RWPE2 (cell line): ENCODE results near the gene BMAL2.

Source experiments
- ATAC-seq: fragments of 200-7000 bp; cut with Tn5 transposase; 3 replicates; pipeline ENCODE4 v1.9.1; 2021; ENCODE audit warnings: low read depth
- DNase-seq: peaks from one replicate; pipeline ENCODE4 v3.0.0-alpha.2; 2020; ENCODE audit warnings: low spot score
- H3K27ac ChIP-seq: fragments of 450-650 bp; 2 replicates; pipeline ENCODE4 v1.5.1; 2017; ENCODE audit warnings: mild to moderate bottlenecking; ENCODE audit not compliant: poor library complexity, severe bottlenecking
- H3K27me3 ChIP-seq: fragments of 250-450 bp; sonication (Bioruptor Pico); 2 replicates; pipeline ENCODE4 v1.5.1; 2021; ENCODE audit warnings: mild to moderate bottlenecking, moderate library complexity; ENCODE audit not compliant: insufficient read depth, poor library complexity, severe bottlenecking
- H3K36me3 ChIP-seq: fragments of 250-450 bp; sonication (Bioruptor Pico); 2 replicates; pipeline ENCODE4 v1.5.1; 2020; ENCODE audit warnings: low read depth, mild to moderate bottlenecking, moderate library complexity
- H3K4me1 ChIP-seq: fragments of 250-450 bp; sonication (Bioruptor Pico); 2 replicates; pipeline ENCODE4 v1.5.1; 2021; ENCODE audit warnings: mild to moderate bottlenecking, moderate library complexity; ENCODE audit not compliant: insufficient read depth, poor library complexity, severe bottlenecking
- H3K4me3 ChIP-seq: fragments of 250-450 bp; sonication (Bioruptor Pico); 2 replicates; pipeline ENCODE4 v1.5.1; 2021; ENCODE audit warnings: mild to moderate bottlenecking, moderate library complexity; ENCODE audit not compliant: severe bottlenecking
- H3K9me3 ChIP-seq: fragments of 250-450 bp; sonication (Bioruptor Pico); 2 replicates; pipeline ENCODE4 v1.5.1; 2021; ENCODE audit warnings: mild to moderate bottlenecking, moderate library complexity; ENCODE audit not compliant: severe bottlenecking
- TF ChIP-seq, protein P1 (sequence below): fragments of 450-650 bp; IDR thresholded peaks from one replicate; pipeline ENCODE4 v1.5.1; 2017; ENCODE audit warnings: mild to moderate bottlenecking, moderate library complexity; ENCODE audit not compliant: poor library complexity, severe bottlenecking

The BMAL2 gene

DNA sequence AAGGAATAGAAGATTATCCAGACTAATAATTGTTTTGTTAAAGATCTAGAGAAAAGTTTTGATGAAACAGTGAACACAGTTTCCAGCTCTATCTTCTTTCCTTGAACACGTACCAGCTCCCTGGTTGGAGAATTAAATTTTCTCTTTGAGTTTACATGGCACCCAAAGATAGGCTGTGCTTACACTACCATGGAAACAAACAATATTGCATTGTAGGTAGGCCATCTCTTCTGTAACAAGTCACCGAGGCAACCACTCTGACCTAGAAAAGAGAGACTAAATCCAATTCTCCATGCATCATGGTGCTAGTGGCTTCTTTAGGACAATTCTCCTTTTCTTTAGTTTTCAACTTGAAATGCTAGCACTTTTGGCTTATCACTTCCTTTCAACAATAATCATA, 9.9 kb downstream of the BMAL2 start:
- Histone ChIP-seq H3K9me3 (no peaks in the 10 kb centered on the region), H3K27ac (peak overlapping the region; percentile 96), H3K36me3 (no peaks in the 10 kb centered on the region; the same call in 1 of the 2 replicates), H3K4me3 (no peak overlapping the region), H3K27me3 (no peaks in the 10 kb centered on the region), H3K4me1 (peaks cover 50% of the 10 kb centered on the region)
- TF ChIP-seq, protein P1, sequence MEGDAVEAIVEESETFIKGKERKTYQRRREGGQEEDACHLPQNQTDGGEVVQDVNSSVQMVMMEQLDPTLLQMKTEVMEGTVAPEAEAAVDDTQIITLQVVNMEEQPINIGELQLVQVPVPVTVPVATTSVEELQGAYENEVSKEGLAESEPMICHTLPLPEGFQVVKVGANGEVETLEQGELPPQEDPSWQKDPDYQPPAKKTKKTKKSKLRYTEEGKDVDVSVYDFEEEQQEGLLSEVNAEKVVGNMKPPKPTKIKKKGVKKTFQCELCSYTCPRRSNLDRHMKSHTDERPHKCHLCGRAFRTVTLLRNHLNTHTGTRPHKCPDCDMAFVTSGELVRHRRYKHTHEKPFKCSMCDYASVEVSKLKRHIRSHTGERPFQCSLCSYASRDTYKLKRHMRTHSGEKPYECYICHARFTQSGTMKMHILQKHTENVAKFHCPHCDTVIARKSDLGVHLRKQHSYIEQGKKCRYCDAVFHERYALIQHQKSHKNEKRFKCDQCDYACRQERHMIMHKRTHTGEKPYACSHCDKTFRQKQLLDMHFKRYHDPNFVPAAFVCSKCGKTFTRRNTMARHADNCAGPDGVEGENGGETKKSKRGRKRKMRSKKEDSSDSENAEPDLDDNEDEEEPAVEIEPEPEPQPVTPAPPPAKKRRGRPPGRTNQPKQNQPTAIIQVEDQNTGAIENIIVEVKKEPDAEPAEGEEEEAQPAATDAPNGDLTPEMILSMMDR = no peak
- DNase-seq (no peak), ATAC-seq (no peak)

DNA sequence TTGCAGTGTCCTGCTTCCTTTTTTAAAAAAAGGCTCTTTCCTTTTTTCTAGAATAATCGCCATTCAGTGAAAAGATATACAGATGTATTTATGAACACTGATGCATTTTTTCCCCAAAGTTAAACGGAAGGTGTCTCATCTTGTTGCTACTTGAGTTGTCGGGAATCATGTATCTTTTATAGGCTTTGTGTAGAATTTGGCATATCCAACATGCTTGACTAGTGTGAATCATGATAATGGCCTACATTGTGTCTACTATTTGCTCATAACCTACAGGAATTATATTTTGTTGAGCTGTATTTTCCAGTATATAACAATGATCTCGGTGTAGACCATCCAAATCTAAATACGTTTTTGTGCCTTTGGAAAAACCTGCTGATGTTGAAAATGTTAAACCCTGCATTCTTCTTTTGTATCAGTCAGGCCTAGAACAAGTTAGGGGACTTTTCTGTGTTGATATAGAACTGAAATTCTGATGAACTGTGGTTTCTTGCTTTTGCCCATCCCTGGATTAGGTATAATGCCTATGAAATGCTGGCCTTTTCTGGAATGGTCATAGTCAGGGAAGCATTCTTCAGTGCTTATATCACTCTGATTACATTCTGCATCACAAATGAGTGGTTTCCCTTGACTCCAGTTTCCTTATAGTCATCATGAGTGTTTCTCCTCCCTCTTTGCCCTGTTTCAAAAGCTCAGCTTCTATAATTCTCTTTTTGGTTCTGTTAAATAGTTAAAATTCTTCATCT, 10.8 kb downstream of the BMAL2 start:
- H3K36me3 ChIP-seq = no peaks in the 10 kb centered on the region
- no peak for DNase-seq

DNA sequence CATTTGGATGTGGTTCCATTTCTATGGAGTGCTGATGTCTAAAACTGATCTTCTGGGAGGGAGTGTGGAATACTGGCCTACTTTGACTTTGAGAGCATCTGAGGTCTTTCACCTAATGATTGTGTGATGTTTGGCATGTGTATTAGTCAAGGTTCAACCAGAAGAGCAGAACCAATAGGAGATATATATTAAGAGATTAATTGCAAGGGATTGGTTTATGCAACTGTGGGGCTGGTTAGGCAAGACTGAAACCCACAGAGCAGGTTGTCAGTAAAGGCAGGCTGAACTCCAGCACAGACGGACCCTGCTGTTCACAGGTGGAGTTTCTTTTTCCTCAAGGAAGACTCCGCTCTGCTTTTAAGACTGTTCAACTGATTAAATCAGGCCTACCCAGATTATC, 11.6 kb downstream of the BMAL2 start:
- Histone ChIP-seq H3K4me1 (peaks cover 55% of the 10 kb centered on the region), H3K9me3 (no peaks in the 10 kb centered on the region), H3K27ac (peak overlapping the region; percentile 96), H3K27me3 (no peaks in the 10 kb centered on the region), H3K4me3 (no peak overlapping the region), H3K36me3 (no peaks in the 10 kb centered on the region)
- TF ChIP-seq, protein P1 = no peak
- ATAC-seq (no peak), DNase-seq (no peak)

More for the DNA sequence above, 10.8 kb downstream of the BMAL2 start:
- H3K27me3 ChIP-seq = no peaks in the 10 kb centered on the region
- H3K9me3 ChIP-seq = no peaks in the 10 kb centered on the region
- peaks cover 55% of the 10 kb centered on the region for H3K4me1 ChIP-seq
- no peak overlapping the region for H3K4me3 ChIP-seq
- ATAC-seq = peak; percentile 87
- TF ChIP-seq, protein P1 = no peak
- H3K27ac ChIP-seq = peak overlapping the region; percentile 96

DNA sequence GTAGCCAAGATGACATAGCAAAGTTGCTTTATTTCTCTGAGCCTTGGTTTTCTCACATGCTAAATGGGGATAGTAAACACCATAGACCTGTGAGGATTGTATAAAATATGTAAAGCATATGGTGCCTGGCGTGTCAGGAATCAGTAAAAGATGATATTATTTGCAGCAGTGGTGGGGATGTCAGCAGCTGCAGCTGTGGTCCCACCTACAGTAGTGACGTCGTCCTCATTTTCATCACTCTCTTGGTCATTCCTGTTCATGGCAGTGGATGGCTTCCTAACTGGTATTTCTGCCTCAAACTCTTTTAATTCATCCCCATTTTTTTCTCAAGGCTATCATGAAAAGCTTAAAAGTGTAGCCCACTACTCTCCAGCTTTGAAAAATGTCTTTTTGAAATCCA, 12.1 kb downstream of the BMAL2 start:
- TF ChIP-seq, protein P1 = no peak
- no peaks in the 10 kb centered on the region for H3K9me3 ChIP-seq
- peak overlapping the region; percentile 96 for H3K27ac ChIP-seq
- H3K4me3 ChIP-seq = no peak overlapping the region
- no peak for ATAC-seq
- H3K4me1 ChIP-seq = peaks cover 55% of the 10 kb centered on the region
- no peaks in the 10 kb centered on the region for H3K36me3 ChIP-seq
- H3K27me3 ChIP-seq = no peaks in the 10 kb centered on the region
- DNase-seq = no peak

DNA sequence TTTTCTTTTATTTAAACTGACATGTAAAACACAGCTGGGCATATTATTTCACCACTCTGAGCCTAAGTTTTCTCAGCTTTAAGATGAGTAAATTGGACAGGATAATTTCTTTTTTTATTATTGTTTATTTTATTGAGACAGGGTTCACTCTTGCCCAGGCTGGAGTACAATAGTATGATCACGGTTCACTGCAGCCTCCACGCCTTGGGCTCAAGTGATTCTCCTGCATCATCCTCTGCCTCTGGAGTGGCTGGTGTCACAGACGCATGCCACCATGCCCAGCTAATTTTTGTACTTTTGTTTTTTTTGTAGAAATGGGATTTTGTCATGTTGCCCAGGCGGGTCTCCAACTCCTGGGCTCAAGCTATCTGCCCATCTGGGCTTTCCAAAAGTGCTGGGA, 12.7 kb downstream of the BMAL2 start:
- peaks cover 54% of the 10 kb centered on the region for H3K4me1 ChIP-seq
- H3K9me3 ChIP-seq = no peaks in the 10 kb centered on the region
- DNase-seq (no peak), ATAC-seq (no peak)
- H3K27me3 ChIP-seq = no peaks in the 10 kb centered on the region
- peak overlapping the region; percentile 96 for H3K27ac ChIP-seq
- H3K4me3 ChIP-seq = no peak overlapping the region
- no peaks in the 10 kb centered on the region for H3K36me3 ChIP-seq
- TF ChIP-seq, protein P1 = no peak
